ENCODE results near the gene PACSIN1. TPM values are rescaled to one million over a fixed set of nuclear protein-coding genes. Genes with fewer than 3 reads are reported as not detected.

Gene PACSIN1
- total RNA-seq, 1 experiment from 2014 or later, result not detected

GRCh38 chr6:34423254-34423653, 42.6 kb upstream of the PACSIN1 start:
- peak overlapping the region; percentile 20 for H3K27ac ChIP-seq (ENCODE audit: low read depth, low read length, poor library complexity, severe bottlenecking)
- no peaks in the 10 kb centered on the region for H3K27me3 ChIP-seq (replicated peaks; ENCODE audit: insufficient read depth, low read depth, low read length, poor library complexity)
- peak; percentile 24 for DNase-seq (ENCODE audit: low spot score)
- H3K4me3 ChIP-seq (ENCODE audit: low read depth, low read length, poor library complexity, severe bottlenecking), result no peak overlapping the region
- BruUV-seq (replicated peaks), result no TSS peak
- ChIA-PET CTCF (interaction anchor here (1.0 kb wide), 1 partner anchor 32 kb away, joined by 3 read pairs; no protein-coding TSS in a partner anchor), POLR2A (ENCODE audit: low non-redundant PET) (no interaction called here)
- TF ChIP-seq, protein P1, sequence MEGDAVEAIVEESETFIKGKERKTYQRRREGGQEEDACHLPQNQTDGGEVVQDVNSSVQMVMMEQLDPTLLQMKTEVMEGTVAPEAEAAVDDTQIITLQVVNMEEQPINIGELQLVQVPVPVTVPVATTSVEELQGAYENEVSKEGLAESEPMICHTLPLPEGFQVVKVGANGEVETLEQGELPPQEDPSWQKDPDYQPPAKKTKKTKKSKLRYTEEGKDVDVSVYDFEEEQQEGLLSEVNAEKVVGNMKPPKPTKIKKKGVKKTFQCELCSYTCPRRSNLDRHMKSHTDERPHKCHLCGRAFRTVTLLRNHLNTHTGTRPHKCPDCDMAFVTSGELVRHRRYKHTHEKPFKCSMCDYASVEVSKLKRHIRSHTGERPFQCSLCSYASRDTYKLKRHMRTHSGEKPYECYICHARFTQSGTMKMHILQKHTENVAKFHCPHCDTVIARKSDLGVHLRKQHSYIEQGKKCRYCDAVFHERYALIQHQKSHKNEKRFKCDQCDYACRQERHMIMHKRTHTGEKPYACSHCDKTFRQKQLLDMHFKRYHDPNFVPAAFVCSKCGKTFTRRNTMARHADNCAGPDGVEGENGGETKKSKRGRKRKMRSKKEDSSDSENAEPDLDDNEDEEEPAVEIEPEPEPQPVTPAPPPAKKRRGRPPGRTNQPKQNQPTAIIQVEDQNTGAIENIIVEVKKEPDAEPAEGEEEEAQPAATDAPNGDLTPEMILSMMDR (conservative IDR thresholded peaks at IDR 0.05; ENCODE audit: low read depth, low read length), result no peak
- no peak for TF ChIP-seq EZH2 (IDR thresholded peaks at IDR 0.05; ENCODE audit: borderline replicate concordance, low read depth, low read length, poor library complexity, severe bottlenecking)
- no peaks in the 10 kb centered on the region for H3K9me3 ChIP-seq (ENCODE audit: low read depth, low read length, poor library complexity, severe bottlenecking)
- peaks cover 68% of the 10 kb centered on the region for H3K36me3 ChIP-seq (ENCODE audit: insufficient read depth, low read length, poor library complexity, severe bottlenecking)
- H3K4me1 ChIP-seq (ENCODE audit: insufficient read depth, low read length, poor library complexity, severe bottlenecking), result peaks cover 19% of the 10 kb centered on the region
- intact Hi-C loops (cut with micrococcal nuclease; ENCODE audit: unreplicated experiment), result no loop called here

DNA sequence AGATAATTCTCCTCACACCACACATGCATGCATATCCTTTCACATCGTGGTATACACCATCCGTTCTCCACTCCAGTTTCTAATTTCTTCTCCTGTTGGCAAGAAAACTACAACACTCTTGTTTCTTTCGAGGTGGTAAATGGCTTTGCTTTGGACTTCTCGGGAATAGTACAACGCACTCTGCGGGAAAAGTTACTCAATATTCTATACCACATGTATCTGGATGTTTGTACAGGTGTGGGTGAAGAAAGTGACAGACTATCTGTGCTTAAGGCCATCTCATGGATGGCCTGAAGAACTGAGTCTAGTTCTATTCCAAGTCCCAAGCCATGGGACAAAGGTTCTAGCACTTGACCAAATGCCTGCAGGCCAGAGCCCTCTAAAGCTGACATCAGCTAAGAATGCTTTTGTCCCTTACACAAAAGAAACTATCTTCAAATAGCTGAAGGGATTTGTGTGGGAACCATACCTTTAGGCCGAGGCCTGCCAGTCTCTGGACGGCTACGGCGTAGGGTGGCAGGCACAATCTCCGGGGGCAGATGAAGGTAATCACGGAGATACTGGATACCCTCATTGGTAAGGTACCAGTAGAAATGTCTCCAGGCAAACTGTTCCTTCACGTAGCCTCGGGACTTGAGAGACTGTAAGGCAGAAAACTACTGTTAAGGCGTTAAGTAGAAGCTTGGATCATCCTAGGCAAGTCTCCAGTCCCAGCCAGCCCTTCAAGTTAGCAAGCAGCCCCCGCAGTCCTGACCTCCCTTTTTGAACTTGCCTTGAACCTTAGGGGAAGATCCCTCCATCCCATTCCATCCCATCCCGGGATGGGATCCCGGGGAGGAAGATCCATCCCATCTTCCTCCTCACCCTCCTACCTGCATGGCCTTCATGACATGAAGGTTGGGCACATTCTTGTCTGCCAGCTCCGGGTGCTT, 41.4 kb upstream of the PACSIN1 start:
- DNase-seq (ENCODE audit: low spot score), result no peak
- H3K9me3 ChIP-seq (ENCODE audit: low read depth, low read length, poor library complexity, severe bottlenecking), result no peaks in the 10 kb centered on the region
- no TSS peak for BruUV-seq (replicated peaks)
- POLR2A ChIA-PET (ENCODE audit: low non-redundant PET), result interaction anchor here (0.6 kb wide), 1 partner anchor 288 kb away, joined by 5 read pairs; no protein-coding TSS in a partner anchor
- TF ChIP-seq EZH2 (IDR thresholded peaks at IDR 0.05; ENCODE audit: borderline replicate concordance, low read depth, low read length, poor library complexity, severe bottlenecking), result no peak
- TF ChIP-seq, protein P1 (conservative IDR thresholded peaks at IDR 0.05; ENCODE audit: low read depth, low read length), result no peak
- intact Hi-C loops (cut with micrococcal nuclease; ENCODE audit: unreplicated experiment), result no loop called here
- peak overlapping the region; percentile 90 for H3K27ac ChIP-seq (ENCODE audit: low read depth, low read length, poor library complexity, severe bottlenecking)
- peak overlapping the region; percentile 78 for H3K4me3 ChIP-seq (ENCODE audit: low read depth, low read length, poor library complexity, severe bottlenecking)
- peaks cover 56% of the 10 kb centered on the region for H3K36me3 ChIP-seq (ENCODE audit: insufficient read depth, low read length, poor library complexity, severe bottlenecking)
- no peaks in the 10 kb centered on the region for H3K27me3 ChIP-seq (replicated peaks; ENCODE audit: insufficient read depth, low read depth, low read length, poor library complexity)
- CTCF ChIA-PET, result interaction anchor here (1.0 kb wide), 1 partner anchor 33 kb away, joined by 3 read pairs; no protein-coding TSS in a partner anchor
- H3K4me1 ChIP-seq (ENCODE audit: insufficient read depth, low read length, poor library complexity, severe bottlenecking), result peaks cover 19% of the 10 kb centered on the region

DNA sequence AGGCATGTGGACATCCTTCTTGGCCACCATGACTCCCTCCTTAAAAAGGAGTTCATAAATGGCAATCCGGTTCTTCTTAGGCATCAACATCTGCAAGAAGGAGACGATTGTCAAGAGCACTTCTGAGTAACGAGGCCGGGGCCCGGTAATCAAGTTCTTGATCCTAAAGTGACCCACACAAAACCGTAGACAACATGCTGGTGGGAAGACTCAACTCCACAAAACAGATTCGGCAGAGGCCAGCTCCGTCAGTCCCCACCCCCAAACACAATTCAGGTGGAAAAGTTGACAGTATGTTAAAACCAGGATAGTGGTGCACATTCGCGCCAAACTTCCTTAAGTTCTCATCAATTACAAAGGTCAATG, 40.8 kb upstream of the PACSIN1 start:
- ChIA-PET CTCF (no interaction called here), POLR2A (ENCODE audit: low non-redundant PET) (no interaction called here)

More for the DNA sequence above, 40.8 kb upstream of the PACSIN1 start:
- BruUV-seq (replicated peaks), result no TSS peak
- Histone ChIP-seq H3K27me3 (replicated peaks; ENCODE audit: insufficient read depth, low read depth, low read length, poor library complexity) (no peaks in the 10 kb centered on the region), H3K36me3 (ENCODE audit: insufficient read depth, low read length, poor library complexity, severe bottlenecking) (peaks cover 50% of the 10 kb centered on the region), H3K4me1 (ENCODE audit: insufficient read depth, low read length, poor library complexity, severe bottlenecking) (peaks cover 19% of the 10 kb centered on the region), H3K9me3 (ENCODE audit: low read depth, low read length, poor library complexity, severe bottlenecking) (no peaks in the 10 kb centered on the region), H3K27ac (ENCODE audit: low read depth, low read length, poor library complexity, severe bottlenecking) (peak overlapping the region; percentile 90), H3K4me3 (ENCODE audit: low read depth, low read length, poor library complexity, severe bottlenecking) (peak overlapping the region; percentile 78)
- DNase-seq (ENCODE audit: low spot score), result no peak
- intact Hi-C loops (cut with micrococcal nuclease; ENCODE audit: unreplicated experiment), result no loop called here
- no peak for TF ChIP-seq EZH2 (IDR thresholded peaks at IDR 0.05; ENCODE audit: borderline replicate concordance, low read depth, low read length, poor library complexity, severe bottlenecking)
